Measurements from ENCODE around the gene NBR1.
"Not testable (repeated sequence)": the region's sequence is repeated elsewhere in the genome, so short reads cannot be mapped to it uniquely, and the experiment has no call there.

The NBR1 gene, protein sequence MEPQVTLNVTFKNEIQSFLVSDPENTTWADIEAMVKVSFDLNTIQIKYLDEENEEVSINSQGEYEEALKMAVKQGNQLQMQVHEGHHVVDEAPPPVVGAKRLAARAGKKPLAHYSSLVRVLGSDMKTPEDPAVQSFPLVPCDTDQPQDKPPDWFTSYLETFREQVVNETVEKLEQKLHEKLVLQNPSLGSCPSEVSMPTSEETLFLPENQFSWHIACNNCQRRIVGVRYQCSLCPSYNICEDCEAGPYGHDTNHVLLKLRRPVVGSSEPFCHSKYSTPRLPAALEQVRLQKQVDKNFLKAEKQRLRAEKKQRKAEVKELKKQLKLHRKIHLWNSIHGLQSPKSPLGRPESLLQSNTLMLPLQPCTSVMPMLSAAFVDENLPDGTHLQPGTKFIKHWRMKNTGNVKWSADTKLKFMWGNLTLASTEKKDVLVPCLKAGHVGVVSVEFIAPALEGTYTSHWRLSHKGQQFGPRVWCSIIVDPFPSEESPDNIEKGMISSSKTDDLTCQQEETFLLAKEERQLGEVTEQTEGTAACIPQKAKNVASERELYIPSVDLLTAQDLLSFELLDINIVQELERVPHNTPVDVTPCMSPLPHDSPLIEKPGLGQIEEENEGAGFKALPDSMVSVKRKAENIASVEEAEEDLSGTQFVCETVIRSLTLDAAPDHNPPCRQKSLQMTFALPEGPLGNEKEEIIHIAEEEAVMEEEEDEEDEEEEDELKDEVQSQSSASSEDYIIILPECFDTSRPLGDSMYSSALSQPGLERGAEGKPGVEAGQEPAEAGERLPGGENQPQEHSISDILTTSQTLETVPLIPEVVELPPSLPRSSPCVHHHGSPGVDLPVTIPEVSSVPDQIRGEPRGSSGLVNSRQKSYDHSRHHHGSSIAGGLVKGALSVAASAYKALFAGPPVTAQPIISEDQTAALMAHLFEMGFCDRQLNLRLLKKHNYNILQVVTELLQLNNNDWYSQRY

DNA sequence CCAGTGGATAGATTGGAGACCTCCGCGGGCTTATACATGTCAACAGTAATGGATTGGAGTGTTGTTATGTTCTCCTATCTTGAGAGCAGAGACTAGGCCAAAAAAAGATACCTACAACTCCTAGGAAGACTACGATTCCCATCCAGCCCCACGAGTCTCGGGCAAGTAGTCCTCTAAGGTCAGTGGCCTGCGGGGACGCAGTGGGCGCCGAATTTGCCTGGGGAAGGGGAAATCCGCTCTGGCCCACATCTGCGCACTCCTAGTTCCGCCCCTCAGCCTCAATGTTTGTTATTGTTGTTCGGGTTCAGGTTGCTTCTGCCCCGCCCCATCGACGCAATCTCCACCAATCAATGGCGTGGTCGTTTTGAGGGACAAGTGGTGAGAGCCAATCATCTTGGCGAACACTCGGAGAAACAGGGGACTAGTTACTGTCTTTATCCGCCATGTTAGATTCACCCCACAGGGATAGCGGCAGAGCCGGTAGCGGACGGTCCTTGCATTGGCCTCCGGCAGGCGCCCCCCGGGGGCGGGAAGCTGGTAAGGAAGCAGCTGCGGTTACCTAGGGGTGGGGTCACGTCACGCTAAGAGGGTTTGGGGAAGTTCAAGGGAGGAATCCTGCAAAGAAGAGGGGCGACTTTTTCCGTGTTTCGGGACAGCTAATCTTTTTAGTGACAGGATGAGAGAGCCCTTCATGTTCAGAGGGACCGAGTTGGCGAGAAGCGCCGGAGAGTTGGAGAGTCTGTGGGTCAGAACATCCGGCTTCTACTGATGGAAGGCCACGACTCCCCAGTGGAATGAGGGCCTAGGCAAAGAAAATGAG, at the start of gene NBR1:
Gene NBR1 (plus strand): TSS at position 449 of the 820 bp plus-strand sequence. CDS start 4,586 bp downstream, outside the sequence.
- peak; percentile 92 to 99 (median 96) for DNase-seq
- intact Hi-C loops (cut with DNase I): loop anchor here (2.0 to 5.0 kb wide), 2 partner anchors 44 to 148 kb away; partner anchors contain the start of genes BRCA1 and VAT1

DNA sequence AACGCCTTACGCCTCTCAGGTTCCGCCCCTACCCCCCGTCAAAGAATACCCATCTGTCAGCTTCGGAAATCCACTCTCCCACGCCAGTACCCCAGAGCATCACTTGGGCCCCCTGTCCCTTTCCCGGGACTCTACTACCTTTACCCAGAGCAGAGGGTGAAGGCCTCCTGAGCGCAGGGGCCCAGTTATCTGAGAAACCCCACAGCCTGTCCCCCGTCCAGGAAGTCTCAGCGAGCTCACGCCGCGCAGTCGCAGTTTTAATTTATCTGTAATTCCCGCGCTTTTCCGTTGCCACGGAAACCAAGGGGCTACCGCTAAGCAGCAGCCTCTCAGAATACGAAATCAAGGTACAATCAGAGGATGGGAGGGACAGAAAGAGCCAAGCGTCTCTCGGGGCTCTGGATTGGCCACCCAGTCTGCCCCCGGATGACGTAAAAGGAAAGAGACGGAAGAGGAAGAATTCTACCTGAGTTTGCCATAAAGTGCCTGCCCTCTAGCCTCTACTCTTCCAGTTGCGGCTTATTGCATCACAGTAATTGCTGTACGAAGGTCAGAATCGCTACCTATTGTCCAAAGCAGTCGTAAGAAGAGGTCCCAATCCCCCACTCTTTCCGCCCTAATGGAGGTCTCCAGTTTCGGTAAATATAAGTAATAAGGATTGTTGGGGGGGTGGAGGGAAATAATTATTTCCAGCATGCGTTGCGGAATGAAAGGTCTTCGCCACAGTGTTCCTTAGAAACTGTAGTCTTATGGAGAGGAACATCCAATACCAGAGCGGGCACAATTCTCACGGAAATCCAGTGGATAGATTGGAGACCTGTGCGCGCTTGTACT, 45.7 kb upstream of the NBR1 start, which contains the start of gene BRCA1:
Gene BRCA1 (minus strand): TSS at position 232 of the 834 bp plus-strand sequence. CDS start 1,268 bp downstream, outside the sequence.
- DNase-seq: peak; percentile 73 to 98 (median 87)
- intact Hi-C loops (cut with DNase I): loop anchor here (5.0 kb wide), 1 partner anchor 47 kb away; the partner anchor contains the start of gene NBR1

- DNase-seq: peak in 1 of 10 donors; percentile 57
- intact Hi-C loops (cut with DNase I): loop anchor here (5.0 kb wide), 1 partner anchor 46 kb away; the partner anchor contains the start of gene NBR1
Observed at GRCh38 chr17:43125967-43126910, 44.8 kb upstream of the NBR1 start.

GRCh38 chr17:43126911-43127290, 44.1 kb upstream of the NBR1 start:
- intact Hi-C loops (cut with DNase I): loop anchor here (5.0 kb wide), 1 partner anchor 45 kb away; the partner anchor contains the start of gene NBR1
- peak in 1 of 10 donors; percentile 45 for DNase-seq

GRCh38 chr17:43127333-43127876, 43.6 kb upstream of the NBR1 start:
- intact Hi-C loops (cut with DNase I): loop anchor here (5.0 kb wide), 1 partner anchor 45 kb away; the partner anchor contains the start of gene NBR1
- not testable (repeated sequence) for DNase-seq

GRCh38 chr17:43129671-43130010, 41.4 kb upstream of the NBR1 start:
- intact Hi-C loops (cut with DNase I): loop anchor here (5.0 kb wide), 1 partner anchor 43 kb away; the partner anchor contains the start of gene NBR1

DNA sequence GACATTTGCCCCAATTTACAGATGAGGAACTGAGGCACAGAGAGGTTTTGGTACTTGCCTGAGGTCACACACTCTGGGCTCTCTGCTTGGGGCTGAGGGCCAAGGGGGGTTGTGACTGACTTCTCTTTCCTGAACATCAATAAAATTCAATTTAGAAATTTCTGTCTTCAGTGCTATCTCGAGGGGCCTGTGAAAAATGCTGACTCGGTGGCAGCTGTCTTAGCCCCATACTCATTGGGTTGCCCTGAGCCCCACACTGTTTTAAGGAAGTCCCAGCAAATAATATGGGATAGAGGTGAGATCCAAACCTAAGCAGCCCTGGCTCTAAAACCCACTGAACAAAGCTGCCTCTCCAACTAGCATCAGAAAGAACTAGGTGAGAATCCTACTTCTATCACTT, 38.9 kb upstream of the NBR1 start:
- DNase-seq: no peak
- intact Hi-C loops (cut with DNase I): no loop called here

More at GRCh38 chr17:43129671-43130010, 41.4 kb upstream of the NBR1 start:
- DNase-seq: no peak

- intact Hi-C loops (cut with DNase I): not testable (repeated sequence)
Observed at GRCh38 chr17:43133439-43133838, 37.6 kb upstream of the NBR1 start.

GRCh38 chr17:43134774-43135453, 36.1 kb upstream of the NBR1 start:
- no peak for DNase-seq
- intact Hi-C loops (cut with DNase I): no loop called here

More at GRCh38 chr17:43133439-43133838, 37.6 kb upstream of the NBR1 start:
- not testable (repeated sequence) for DNase-seq

GRCh38 chr17:43135454-43135819, 35.6 kb upstream of the NBR1 start:
- intact Hi-C loops (cut with DNase I): no loop called here

GRCh38 chr17:43136574-43136973, 34.4 kb upstream of the NBR1 start:
- intact Hi-C loops (cut with DNase I): not testable (repeated sequence)

More at GRCh38 chr17:43135454-43135819, 35.6 kb upstream of the NBR1 start:
- DNase-seq: peak in 1 of 10 donors; percentile 5

DNA sequence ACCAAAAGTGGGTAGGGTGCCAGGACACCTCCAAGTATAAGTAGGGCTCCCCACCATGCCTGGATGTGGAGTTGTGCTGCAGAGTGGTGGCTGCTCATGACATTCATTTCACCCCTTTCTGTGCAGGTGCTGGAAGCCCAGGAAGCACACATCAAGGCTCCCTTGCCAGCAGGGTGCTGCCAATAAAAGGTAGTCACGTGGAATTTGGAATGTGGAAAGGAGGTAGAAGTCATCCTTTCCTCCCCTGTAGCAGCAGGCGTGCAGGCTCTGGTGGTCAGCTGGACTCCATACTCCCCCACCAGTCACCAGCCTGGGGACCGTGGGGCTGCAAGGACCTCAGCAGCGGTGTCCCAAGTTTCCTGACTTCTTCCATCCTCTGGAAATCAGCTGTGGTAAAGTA, 32.5 kb upstream of the NBR1 start:
- intact Hi-C loops (cut with DNase I); DNase-seq: not testable (repeated sequence)

More at GRCh38 chr17:43136574-43136973, 34.4 kb upstream of the NBR1 start:
- DNase-seq: not testable (repeated sequence)

DNA sequence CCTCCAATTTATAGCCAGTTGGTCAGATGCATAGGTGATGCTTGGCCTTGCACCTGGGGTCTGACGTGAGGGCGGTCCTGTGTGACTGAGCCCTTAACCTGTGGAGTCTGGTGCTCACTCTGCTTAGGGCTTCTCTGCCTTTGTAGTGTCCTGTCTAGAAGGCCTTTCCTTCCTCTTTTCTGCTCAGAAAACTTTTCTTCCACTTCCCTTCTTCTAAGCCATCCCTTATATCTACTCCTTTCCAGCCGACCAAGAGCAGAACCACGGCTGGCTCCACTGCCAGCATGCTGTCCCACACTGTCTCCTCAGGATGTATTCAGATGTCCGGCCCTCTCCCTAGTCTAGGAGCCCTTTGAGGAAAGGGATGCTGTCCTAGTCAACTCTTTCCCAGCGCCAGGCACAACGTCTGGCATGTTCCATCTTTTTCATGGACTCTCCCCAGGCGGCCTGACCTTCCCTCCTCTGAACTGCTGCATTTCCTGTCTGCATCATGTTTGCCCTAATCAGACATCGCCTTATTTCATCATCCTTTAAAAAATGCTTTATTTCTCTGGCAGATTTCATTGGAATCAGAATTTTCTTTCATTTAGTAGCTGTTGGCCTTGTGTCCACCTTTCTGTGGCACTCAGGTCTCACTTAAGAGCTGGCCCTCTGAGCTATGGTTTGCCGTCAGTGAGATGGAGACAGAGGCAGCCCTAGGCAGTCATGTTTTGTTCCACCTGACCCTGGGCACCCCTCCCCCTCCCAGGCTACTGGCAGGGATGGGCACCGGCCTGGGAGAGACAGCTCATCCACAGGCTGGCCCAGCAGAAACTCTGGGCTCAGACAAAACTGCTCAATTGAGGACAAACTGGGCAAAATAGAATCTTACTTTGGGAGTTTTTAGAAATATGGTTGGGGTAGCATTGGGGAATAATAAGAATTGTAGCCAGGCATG, 30.4 kb upstream of the NBR1 start:
- no peak for DNase-seq
- intact Hi-C loops (cut with DNase I): no loop called here

- DNase-seq: no peak
- intact Hi-C loops (cut with DNase I): no loop called here
Observed at GRCh38 chr17:43142153-43142552, 28.9 kb upstream of the NBR1 start.

DNA sequence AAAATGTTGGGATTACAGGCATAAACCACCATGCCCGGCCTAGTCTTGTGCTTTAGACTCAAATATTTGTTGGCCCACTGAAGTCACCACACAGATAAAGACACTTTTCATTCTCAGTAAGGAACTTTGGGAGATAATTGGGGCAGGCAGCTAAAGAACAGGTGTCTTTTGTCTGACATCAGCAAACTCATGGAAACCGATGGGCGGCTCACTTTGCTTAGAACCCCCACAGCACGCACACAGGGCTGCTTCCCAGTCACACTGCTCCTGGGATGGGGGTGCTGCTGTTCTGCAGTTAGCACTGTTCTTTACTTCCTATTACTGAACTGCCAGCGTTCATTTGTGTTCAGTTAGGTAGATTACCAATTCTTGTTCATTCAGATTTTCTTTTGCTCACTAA, 27.8 kb upstream of the NBR1 start:
- intact Hi-C loops (cut with DNase I): no loop called here

DNA sequence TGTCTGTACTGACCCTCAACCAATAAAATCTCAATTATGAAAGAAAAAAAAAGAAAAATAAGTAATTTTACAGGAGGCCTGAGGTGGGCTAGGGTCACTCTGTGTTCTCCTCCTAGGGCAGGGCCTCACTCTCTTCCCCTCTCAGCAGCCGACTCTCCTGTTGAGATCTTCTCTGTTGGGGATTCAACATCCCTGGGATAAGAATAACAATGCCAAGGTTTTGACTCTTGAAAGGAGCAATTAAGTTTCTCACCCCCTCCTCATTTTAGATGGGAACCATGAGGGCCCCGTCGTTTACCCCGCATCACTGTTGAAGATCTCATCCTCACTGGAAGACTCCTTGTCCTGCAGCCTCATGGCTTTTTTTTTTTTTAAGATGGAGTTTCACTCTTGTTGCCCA, 24.4 kb upstream of the NBR1 start:
- DNase-seq: no peak
- intact Hi-C loops (cut with DNase I): no loop called here

More for the DNA sequence above, 27.8 kb upstream of the NBR1 start:
- no peak for DNase-seq
